ENCODE measurements around the gene OR4K15.
"Not testable (repeated sequence)": the region's sequence is repeated elsewhere in the genome, so short reads cannot be mapped to it uniquely, and the experiment has no call there.

Gene OR4K15

GRCh38 chr14:19975291-19975690 is at the start of gene OR4K15:
OR4K15 (plus strand) TSS chr14:19975591; CDS start chr14:19975591, 0 bp downstream.
- DNase-seq = no peak

- DNase-seq = no peak
These were observed 44.8 kb upstream of the OR4K15 start, which contains the start of gene OR4K1 for GRCh38 chr14:19930617-19931016. OR4K1 (plus strand) TSS chr14:19930917; CDS start chr14:19935667, 4,750 bp downstream.

- DNase-seq = no peak
These were observed 33.7 kb upstream of the OR4K15 start for GRCh38 chr14:19941668-19942067.

DNA sequence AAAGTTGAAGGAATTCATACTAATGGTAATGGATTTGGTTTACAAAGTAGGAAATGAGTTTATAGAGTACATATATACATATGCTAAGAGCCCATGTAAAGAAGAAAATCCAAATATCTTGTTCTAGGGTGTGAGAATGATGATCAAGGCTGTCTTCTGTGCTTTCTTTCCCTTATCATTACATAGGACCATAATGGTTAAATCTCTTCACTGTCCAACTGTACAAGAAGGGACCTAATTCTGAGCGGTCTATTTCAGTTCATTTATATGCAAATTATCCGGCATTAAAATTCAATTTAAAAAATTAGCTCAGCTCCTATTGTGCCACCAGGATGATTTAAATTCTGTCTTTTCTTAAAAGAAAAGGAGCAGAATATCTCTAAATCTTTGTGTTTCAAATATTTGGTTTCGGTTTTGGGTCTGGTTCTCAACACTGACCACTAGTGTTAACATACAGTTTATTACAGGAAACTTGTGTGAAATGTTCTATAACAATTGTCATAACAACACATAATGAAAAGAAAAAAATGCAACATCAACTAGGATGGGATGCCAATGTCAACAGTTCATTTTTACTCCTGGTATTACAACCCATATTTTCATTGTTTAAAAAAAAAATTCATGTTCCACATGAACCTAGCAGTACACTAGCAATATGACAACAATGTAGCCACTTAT is 27.8 kb upstream of the OR4K15 start:
- DNase-seq = no peak

DNA sequence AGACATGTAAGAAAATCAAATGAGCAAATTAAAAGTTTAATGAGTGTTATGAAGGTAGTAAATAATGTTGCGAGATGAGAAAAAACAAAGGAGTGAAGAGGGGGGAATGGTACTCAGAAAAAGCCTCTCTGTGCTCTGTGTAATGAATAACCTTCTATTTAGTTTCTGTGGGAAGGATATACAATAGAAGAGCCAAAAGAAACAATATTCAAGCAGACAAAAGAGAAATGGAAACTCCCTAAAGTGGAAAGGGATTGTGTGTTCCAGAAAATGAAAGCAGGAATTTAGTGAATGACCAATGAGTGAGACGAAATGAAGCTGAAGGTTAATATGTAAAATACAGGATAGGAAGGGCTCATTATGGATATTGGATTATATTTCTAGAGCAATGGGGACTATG is 26.2 kb upstream of the OR4K15 start:
- DNase-seq = no peak

DNA sequence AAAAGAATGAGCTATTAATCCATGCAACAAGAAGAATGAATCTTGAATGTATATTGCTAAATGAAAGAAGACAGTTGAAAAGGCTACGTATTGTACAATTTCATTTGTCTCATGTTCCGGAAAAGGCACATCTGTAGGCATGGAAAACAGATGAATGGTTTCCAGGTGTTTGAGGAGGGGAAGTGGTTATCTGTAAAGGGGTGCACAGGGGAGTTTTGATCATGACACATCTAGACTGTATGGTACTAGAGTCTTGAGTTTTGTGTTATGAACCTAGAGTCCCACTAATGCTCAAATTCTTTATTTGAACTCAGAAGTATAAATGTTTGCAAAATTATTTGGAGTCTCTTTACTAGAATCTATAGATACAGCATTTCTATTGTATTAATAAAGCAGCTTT is 5.7 kb upstream of the OR4K15 start:
- not testable (repeated sequence) for DNase-seq

GRCh38 chr14:19974844-19975243 is 547 bp upstream of the OR4K15 start:
- DNase-seq = peak; percentile 42

GRCh38 chr14:19993438-19993837 is 18.0 kb downstream of the OR4K15 start:
- DNase-seq = no peak

DNA sequence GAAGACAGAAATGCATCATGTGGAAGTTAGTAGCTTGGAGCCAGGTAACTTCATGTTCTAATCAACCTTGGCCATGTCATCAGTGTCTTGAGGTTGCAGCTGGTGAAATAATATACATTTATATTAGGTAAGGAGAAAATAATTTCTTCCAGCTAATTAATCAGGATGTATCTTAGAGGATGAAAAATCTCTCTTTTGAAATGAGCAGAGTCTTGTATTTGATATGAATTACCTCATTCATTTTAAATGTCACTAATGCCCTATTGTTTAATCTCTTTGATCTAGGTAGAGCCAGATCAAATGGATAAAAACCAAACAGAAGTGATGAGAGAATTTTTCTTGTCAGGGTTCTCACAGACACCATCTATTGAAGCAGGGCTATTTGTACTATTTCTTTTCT is 26.5 kb downstream of the OR4K15 start, which contains the start of gene OR4Q2:
Gene OR4Q2, plus strand, starts transcription at position 301 of the 400 bp plus-strand sequence.
- DNase-seq = no peak

GRCh38 chr14:20002319-20002718 is 26.9 kb downstream of the OR4K15 start:
- DNase-seq = no peak

DNA sequence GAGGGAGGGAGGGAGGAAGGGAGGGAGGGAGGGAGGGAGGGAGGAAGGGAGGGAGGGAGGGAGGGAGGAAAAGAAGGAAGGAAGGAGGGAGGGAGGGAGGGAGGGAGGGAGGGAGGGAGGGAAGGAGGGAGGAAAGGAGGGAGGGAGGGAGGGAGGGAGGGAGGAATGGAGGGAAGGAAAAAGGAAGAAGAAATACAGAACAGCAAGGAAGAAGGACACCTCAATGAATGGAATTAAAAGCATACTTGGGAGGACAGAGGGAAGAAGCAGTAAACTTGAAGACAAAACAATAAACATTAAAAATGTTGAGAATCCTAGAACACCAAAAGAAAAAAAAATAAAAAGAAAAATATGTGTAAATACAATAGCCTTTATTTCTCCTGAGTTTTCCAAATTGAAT is 32.8 kb downstream of the OR4K15 start:
- no peak for DNase-seq

DNA sequence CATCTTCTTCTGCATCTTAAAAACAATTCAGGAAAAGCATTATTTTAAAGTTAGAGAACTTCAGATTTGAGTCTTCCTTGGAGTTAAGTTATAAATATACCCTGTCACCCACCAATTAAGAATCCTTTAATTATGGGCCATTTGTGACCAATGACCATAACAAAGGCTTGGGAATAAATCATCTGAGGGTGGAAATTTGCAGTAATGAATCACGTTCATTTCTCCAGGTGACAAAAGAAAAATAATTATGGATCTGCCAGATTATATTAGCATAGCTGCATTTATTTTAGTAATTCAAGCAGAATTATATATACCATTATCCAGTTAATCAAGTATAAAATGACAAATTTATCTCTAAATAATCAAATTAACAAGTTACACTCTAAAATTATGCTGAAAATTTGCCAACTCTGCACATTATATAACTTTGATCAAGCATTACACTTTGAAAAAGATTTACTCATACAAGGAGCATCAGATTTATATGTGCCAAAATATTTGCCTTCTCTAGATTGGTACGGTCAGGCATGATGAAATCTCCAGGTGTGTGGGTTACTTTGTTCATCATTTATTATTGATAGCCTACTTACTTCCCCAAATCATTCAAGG is 44.0 kb downstream of the OR4K15 start, which contains the start of gene OR4K14:
Gene OR4K14, minus strand, starts transcription at position 51 of the 609 bp plus-strand sequence. CDS start 4,114 bp downstream, outside the sequence.
- DNase-seq = no peak

All from CD4-positive, alpha-beta T cell treated with Interleukin-4 for 4 hours (primary cell).